Stimulated activated CD8-positive, alpha-beta memory T cell treated with anti-CD3 and anti-CD28 coated beads, Interleukin-7, amount 100 ng/mL, for 1 hour (primary cell): ENCODE measurements around the gene SLC35C1.

Experiments
- DNase-seq, 2 donors: peaks; one replicate each; pipeline ENCODE4 v3.0.0-alpha.2; 2020; ENCODE audit warnings: low read depth in 2 of 2

The SLC35C1 gene

GRCh38 chr11:45846974-45847910, 42.3 kb downstream of the SLC35C1 start, which contains the start of gene CRY2:
TSS of gene CRY2 (plus strand) at chr11:45847475. CDS start at chr11:45847491, 16 bp downstream.
- DNase-seq, result peak; percentile 98

- no peak for DNase-seq
Observed at GRCh38 chr11:45847911-45848316, 43.0 kb downstream of the SLC35C1 start.

- DNase-seq, result no peak
Observed at GRCh38 chr11:45848654-45849081, 43.7 kb downstream of the SLC35C1 start.

- no peak for DNase-seq
Observed at GRCh38 chr11:45850446-45850845, 45.5 kb downstream of the SLC35C1 start.

- DNase-seq, result no peak
Observed at GRCh38 chr11:45851228-45851627, 46.3 kb downstream of the SLC35C1 start.

- no peak for DNase-seq
Observed at GRCh38 chr11:45852018-45852711, 47.2 kb downstream of the SLC35C1 start.

- DNase-seq, result no peak
Observed at GRCh38 chr11:45852712-45853101, 47.8 kb downstream of the SLC35C1 start.

- DNase-seq, result no peak
Observed at GRCh38 chr11:45853332-45854219, 48.6 kb downstream of the SLC35C1 start.

GRCh38 chr11:45855308-45855707, 50.4 kb downstream of the SLC35C1 start:
- DNase-seq, result no peak

GRCh38 chr11:45856044-45856468, 51.1 kb downstream of the SLC35C1 start:
- no peak for DNase-seq

GRCh38 chr11:45857961-45858474, 53.1 kb downstream of the SLC35C1 start:
- DNase-seq, result no peak

GRCh38 chr11:45858751-45859398, 53.9 kb downstream of the SLC35C1 start:
- DNase-seq, result no peak

GRCh38 chr11:45859661-45860140, 54.8 kb downstream of the SLC35C1 start:
- DNase-seq, result no peak

- no peak for DNase-seq
Observed at GRCh38 chr11:45860348-45860747, 55.4 kb downstream of the SLC35C1 start.

GRCh38 chr11:45860764-45861510, 56.0 kb downstream of the SLC35C1 start:
- no peak for DNase-seq
